ENCODE results near the gene FTSJ1.

- TF ChIP-seq CTCF (conservative IDR thresholded peaks at IDR 0.05; ENCODE audit: low read depth, low read length), result no peak
- TF ChIP-seq MXI1 (IDR thresholded peaks at IDR 0.05; ENCODE audit: borderline replicate concordance, low read depth, low read length), result no peak; the same call in 1 of the 2 replicates
- TF ChIP-seq RAD21 (IDR thresholded peaks at IDR 0.05; ENCODE audit: low read length), result no peak
- peak; percentile 57 for TF ChIP-seq POLR2A (IDR thresholded peaks at IDR 0.05; ENCODE audit: low read depth, low read length)
Measured at GRCh38 chrX:48465336-48465933, 10.6 kb upstream of the FTSJ1 start.
